M059J (cell line): ENCODE measurements around the gene FOXO6. TPM values are rescaled to one million over a fixed set of nuclear protein-coding genes. Genes with fewer than 3 reads are reported as not detected.

ENCODE experiments used
- DNase-seq: peaks from one replicate; pipeline ENCODE4 v3.0.0-alpha.2; 2012; ENCODE audit warnings: low read depth
- total RNA-seq: library from RNA; depleted of rRNA; stranded (reverse); fragments of >200 nt; shearing (Covaris generic); gene quantifications from 2 replicates; pipeline ENCODE4 v1.2.3, GENCODE V29; 2014

Gene FOXO6
- total RNA-seq, 1 experiment from 2014 or later, result 0.57 TPM

DNA sequence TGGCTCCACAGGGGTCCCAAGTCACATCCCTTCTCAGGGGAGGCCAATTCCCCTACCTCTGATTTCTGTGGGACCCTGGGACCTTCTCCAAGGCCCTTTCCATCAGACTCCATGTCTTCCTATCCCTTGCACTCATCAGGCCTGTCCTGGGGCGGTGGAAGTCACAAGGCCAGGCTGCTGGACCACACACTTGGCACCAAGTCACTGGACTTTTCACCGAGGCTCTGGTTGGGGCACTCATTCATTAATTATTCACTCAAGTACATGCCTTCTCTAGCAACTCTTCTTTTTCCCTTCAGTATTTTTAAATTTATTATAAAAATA lies 11.2 kb upstream of the FOXO6 start:
- no peak for DNase-seq

DNA sequence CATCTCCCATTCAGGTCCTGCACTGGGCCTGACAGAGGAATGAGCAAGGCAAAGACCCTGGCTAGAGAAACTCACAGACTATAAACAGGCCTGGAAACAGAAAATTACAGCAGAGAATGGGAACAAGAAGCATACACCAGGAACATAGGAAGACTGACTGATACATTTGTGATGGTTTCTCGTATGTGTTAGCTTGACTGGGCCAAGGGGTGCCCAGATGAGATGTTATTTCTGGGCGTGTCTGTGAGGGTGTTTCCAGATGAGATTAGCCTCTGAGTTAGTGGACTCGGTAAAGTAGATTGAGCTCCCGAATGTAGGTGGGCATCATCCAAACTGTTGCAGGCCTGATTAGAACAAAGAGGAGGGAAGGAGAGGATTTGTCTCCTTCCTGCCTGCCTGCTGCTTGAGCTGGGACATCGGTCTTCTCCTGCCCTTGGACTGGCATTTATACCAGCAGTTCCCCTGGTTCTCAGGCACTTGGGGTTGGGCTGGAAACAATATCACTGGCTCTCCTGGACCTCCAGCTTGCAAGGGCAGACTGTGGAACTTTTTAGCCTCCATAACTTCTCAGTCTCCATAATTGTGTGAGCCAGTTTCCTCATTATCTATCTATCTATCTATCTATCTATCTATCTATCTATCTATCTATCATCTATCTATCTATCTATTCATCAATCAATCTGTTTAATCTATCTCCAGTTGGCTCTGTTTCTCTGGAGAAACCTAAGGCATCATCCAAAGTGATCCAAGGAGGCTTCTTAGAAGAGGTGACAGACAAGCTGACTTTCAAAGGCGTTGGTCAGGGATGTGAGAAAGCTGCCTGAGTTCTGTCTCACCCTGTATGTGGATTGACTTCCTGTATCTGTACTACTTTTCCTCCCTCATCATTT lies 9.7 kb upstream of the FOXO6 start:
- no peak for DNase-seq

DNA sequence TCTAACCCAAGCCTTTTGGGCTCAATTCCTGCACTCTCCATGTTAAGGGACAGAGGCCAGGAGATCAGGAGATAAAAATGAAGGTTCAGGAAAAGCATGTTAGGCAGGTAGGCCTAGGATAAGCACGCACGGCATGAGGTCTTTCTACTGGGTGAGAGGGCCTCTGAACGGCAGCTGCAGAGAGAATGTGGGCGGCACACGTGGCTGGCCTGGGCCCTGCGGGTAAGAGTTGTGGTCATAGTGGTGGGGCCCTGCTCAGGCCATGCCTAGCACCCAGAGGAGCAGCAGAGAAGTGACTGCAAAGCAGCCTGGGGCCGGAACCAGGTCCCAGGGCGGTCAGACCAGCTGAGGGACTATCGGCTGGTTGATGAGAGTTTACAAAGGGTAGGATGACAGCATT lies 7.5 kb upstream of the FOXO6 start:
- peak; percentile 50 for DNase-seq

DNA sequence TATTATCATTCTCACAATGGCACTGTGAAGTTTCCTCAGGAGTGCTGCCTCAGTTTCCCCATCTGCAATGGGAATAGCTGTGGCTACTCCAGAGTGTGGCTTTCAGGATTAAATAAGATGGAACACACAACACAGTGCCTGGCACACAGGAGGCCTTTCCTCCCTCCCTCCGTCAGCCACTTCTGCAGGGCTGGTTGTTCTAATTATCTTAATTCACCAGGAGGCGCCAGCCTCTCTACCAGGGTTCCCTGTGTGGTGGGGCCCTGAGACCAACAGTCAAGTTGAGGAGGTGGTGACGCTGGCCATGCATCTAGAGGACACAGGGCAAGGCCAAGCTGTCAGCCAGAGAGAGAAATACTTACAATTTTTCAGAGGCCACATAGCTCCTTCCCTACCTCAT lies 6.3 kb upstream of the FOXO6 start:
- DNase-seq, result no peak

DNA sequence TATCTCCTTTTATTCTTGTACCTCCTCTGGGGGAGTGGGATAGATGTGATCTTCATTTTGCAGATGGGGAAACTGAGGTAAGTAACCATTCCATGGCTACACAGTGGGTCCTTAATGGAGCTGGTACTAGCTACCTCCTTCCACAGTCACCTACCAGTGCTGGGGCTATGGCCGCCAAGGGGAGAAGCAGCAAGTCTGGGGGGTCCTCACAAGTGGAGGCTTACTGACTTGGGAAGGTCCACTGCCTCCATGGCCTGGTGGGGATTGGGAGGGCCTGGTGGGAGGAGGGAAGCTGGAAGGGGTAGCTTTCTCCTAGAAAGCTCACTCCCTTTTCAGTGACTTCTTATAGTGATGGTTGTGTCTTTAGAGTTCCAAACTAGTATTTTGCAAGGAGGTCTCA lies 5.9 kb upstream of the FOXO6 start:
- DNase-seq, result no peak

DNA sequence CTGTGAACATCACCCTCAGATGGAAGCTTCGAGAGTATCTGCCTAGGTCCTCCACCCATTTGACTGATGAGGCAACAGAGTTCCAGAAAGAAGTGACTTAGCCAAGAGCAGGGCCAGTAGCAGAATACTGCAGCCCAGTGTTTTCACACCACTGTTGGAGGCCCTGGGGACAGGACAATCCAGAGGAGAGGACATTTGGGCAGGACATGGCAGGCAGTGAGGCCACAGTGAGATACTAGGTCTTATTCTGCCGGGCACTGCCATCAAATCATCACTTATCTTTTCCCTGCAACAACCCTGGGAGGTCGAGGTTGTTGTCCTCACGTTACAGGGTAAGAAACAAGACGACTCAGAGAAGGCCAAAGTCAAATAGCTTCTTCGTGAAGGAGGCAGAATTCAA lies 5.5 kb upstream of the FOXO6 start:
- no peak for DNase-seq

DNA sequence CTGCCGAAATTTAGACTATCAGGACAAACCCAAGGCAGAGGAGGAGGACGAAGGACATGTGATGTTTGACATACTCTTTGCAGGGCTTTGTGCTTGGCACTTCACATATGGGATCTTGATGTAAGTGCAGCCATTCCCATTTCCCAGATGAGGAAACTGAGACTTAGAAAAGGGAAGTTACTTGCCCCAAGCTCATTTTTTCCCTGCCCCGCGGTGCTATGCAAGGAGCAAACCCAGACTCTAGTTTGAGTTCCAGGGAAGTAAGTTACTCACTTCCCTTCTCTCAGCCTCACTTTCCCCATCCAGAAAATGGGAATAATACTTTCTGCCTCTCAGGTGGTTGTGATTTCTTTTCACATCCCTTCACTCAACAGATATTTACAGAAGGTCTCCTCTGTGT lies 4.5 kb upstream of the FOXO6 start:
- DNase-seq, result no peak

DNA sequence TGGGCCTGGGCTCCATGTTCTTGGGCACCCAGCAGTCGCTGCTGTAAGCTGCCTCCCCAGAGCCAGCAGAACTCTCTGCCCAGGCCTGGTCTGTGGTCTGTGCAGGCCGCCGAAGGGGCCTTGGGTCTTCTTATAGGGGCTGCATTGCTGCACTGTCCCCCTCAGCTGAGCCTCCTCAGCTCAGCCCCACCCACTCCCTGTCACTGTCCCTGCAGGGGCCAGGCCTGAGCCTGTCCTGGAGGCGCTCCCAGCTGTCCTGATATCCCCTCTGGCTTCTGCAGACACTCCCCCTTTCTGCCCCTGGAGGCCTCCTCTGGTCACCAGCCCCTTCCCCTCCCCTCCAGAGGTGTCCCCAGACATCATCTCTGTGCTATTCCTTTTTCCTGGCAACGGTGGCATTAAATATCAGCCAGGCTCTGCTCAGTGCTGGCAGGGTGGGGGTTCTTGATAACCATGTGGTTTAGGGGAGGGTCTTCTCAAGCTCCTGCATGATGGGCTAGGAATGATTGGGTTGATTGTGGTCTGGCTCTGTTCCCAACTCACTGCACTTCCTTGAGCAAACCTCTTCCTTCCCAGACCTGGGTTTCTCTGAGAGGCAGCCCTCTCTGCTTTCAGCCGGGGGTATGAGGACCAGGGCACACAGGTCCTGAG lies 3.7 kb upstream of the FOXO6 start:
- peak; percentile 80 for DNase-seq

DNA sequence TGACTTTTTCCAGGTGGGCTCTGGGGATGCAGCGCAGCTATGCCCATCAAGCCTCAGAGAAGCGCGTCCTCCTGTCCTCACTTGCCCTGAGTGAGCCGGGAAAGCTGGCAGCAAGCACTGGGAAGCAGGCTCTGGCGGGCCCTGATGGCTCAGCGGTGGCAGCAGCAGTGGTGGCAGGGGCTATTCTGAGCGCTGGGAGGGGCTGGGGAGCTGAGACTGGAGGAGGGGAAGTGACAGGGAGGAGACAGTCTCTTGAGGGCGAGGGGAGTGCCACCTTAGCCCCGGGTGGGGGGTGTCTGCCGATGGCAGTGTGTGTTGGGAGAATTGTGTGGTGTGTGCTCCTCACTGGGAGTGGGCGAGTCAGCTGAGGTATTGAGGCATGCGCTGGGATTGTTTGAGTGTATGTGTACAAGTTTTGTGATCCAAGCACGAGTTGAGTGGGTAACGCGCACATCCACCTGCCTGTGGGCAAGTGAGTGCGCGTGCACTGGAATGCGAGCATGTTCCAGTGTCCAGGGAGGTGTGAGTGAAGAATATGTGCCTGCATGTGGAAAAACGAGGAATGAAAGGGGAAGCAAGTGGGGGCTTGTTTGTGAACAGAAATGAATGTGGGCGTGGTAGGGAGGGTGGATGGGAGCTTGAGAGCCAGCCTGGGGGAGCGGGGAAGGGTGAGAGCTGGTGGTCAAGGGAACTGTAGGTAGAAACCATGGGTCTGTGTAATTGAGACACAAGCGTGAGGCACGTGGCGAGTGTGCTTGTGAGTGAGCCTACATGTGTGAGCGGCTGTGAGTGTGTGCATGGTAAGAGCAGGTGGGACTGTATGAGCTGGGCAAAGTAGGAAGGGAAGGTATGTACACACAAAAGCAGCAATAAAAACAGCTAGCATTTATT lies 2.9 kb upstream of the FOXO6 start:
- DNase-seq, result no peak

DNA sequence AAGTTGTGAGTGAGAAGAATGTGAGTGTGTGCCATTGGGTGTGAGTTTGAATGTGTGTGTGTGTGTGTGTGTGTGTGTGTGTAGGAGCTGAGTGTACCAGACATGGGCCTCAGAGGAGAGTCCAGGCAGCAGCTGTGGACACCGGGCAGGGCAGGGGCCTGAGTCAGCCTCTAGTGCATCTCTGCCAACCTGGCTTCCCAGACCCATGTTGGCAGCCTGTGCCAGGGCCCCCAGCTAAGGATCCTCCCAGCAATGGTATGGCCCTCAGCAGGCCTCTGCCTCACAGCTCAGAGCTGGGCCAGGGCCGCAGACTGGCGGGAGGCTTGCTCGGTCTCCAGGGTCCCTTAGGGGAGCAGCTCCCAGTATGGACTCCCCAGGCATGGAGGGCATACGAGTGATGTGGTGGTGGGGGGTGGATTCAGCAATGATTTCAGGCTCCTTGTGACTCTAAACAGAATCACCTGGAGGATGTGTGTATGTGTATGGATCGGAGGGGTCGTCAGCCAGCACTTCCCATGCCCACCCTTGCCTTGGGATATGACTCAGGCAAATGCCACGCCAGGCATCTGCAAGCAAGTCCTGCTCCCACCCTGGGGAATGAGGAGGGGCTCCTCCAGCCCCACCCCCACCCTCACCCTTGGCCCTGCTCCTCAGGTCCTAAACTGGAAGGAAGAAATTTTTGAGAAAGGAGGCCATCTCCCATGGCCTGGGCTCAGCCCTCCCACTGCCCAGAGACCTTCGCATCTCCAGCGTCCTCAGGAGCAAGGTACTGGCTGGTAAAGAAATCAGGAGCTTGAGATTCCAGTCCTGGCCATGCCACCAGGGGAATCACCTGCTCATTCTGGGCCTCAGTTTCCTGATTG lies 1.8 kb upstream of the FOXO6 start:
- peak; percentile 82 for DNase-seq

DNA sequence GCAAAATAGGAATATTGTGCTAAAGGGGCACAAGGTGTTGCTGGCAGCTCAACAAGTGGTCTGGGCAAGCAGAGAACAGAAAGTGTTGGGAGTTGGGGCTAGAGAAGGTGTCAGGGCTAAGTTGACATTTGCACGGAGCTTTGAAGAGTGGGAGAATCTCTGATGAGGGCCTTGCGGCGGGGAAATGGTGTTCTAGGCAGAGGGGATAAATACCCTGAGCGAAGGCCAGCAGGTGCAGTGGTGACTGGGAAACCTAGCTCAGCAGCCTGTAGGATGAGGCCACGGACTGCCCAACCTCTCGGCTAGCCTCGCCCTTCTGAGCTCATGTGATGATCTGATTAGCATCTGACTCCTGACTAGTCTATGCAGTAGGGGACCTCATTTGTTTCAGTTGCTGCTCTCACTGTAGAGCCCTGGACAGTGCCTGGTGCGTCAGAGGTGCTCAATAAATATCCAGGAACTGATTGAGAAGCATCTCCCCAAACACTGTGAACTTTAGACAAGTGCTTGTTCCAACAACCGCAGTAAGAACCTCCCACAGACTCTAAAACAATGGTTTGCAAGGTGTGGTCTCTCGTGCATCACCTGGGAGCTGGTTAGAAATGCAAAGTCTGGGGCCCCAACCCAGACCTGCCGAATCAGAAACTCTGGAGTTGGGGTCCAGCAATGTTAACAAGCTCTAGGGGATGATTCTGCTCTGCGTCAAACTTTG lies 1.0 kb upstream of the FOXO6 start:
- DNase-seq, result no peak

DNA sequence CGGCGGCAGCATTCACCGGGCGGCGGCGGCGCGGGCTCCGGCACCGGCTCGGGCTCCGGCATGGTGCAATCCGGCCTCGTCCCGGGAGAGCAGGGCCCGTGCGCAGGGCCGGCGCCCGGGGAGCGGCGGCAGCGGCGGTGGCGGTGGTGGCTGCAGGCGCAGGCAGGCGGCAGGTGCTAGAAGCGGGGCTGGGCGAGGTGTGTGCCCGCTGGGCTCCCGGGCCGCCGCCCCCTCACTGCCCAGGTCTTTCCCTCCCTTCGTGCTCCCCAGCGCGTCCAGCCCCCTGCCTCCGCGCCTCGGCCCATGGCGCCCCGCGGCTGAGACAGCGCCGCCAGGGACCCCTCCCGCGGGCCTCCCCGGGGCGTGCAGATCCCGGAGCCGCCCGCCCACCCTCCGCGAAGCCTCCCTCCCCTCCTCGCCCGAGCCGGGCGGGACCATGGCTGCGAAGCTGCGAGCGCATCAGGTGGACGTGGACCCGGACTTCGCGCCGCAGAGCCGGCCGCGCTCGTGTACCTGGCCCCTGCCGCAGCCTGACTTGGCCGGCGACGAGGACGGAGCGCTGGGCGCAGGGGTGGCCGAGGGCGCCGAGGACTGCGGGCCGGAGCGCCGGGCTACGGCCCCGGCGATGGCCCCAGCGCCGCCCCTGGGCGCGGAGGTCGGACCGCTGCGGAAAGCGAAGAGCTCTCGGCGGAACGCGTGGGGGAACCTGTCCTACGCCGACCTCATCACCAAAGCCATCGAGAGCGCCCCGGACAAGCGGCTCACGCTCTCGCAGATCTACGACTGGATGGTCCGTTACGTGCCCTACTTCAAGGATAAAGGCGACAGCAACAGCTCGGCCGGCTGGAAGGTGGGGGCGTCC lies 492 bp downstream of the FOXO6 start:
- DNase-seq, result no peak

DNA sequence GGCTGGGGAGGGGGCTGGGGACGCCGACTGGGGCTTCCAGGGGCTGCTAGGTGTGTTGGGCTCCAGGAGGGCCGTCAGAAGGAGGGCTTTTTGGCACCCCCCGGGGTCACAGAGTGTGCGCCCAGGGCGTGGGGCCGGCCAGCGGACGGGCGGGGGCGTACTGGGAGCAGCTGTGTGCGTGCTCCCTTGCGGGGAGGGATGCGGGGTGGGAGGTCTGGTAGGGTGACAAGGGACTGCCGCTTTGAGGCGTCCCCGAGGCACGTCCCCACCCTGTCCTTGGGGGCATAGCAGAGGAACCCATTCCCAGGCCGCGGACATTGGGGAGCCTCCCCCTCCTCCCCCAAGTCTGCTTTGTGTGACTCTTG lies 1.1 kb downstream of the FOXO6 start:
- DNase-seq, result no peak

DNA sequence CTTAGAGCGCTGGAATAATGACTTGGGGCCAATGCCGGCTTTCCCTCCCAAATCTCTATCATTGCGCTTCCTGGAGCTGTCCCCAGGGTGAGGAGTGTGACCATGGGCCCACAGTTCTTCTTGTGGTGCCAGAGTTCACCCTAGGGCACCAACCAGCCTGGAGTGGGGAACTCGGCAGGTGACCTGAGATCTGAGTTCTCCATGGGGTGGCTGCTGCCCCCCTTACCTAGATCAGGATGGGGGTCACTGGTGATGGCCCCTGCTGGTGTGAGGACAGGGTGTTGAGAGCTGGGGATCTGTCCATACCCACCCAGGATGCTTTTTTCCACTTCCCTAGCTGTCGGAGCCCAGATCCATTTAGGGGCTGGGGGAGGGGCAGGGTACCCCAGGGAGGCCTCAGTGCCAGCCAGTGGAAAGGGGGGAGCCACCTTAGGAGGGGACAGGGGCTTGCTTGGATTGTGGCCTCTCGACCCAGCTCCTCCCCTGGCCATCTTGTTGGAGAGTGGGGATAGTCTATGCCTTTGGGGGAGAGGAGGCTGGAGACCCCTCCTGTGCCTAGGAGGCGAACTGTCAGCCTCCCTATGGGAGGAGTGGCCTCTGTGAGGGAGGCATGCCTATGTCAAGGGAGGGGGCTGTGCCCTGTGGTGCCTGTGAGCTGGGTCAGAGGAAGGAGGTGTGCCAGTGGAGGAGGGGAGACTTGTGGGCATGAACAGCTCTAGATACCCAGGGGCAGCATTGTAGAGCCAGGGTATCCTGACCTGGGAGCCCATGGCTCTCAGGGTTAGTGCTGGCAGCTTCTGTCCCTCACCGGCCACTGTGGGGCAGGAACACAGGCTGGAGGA lies 1.7 kb downstream of the FOXO6 start:
- DNase-seq, result no peak

DNA sequence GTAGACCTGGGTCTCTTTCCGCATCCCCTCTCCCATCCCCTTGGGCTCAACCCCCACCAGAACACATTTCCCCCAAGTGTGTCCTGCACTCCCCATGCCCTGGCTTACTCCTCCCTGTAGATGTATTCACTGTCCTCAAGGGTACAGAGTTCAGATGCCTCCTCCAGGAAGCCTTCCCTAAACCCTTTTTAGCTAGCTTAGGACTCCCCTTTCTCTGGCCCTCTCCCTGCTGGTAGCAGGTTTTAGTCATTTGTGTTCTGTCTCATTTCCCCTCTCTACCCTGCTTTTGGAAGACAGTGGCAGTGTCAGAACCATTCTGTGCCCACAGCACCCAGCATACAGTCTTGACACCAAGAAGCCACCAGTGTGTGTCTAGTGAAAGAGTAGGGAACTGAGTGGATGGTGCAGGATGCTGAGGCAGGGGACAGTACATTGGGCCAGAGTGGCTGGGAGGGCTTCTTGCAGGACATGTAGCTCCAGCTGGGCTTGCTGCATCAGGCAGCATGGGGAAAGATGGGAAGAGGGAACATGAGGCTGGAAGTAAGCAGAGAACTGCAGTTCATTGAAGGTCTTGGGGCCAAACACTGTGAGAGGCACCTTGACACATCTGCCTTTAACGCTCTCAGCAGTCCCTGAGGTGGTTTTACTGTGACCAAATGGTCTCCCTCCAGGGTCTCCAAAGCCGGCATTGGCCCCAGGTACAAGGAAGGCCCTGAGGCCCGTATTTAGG lies 2.5 kb downstream of the FOXO6 start:
- no peak for DNase-seq

DNA sequence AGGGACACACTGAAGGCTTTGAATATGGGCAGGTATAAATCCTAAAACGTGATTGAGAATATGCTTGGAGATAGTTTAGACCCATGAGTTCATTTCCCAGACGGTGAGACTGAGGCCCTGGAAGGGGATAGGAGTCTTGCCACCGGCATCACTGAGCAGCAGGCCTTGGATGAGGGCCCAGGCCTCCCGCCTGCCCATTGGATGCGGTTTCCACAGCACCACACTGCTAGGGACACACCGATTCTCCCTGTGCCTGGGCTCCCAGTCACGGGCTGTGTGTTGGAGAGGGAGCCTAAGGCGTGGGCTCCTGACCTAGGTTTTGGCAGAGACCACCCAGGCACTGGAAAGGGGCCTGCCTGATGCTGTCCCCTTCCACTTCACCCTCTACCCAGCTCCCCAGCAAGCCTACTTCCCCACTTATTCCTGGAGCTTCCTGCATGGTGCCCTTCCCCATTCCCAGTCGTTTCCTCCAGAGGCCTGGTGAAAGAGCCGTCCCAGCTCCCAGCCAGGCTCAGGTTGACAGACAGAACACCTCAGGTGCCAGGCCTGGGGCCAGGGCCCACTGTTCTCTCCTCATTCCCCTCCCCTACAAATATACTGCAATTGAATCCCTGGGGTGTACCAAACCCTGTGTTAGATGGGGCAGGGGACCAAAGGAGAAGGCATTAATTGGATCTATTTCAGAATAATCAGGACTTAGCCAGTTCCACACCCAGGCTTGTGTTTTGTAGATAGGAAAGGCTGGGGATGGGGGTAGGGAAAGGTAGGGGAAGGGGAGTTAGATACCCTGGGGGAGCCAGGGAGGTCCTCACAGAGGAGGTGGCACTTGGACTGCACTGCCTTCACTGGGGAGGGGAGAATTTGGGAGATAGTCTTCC lies 3.4 kb downstream of the FOXO6 start:
- DNase-seq, result no peak

DNA sequence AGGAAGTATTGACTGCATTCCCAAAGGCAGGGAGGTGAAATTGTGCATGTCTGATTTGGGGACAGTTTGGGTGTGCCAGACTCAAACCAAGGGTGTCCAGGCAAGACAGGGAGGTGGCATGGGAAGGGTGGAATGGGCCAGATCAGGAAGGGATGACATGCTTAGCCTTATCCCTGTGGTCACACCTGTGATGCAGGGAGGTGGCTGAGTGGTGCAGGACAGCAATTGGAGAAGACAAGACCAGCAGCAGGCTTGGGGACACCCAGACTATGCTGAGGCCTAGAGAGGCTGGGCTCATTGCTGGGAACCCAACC lies 4.0 kb downstream of the FOXO6 start:
- DNase-seq, result no peak
